ES-I3 (cell line): ENCODE results near the gene RREB1.
"Not testable (repeated sequence)": the region's sequence is repeated elsewhere in the genome, so short reads cannot be mapped to it uniquely, and the experiment has no call there.

ENCODE experiments used
- H3K36me3 ChIP-seq: 2 replicates; pipeline ENCODE4 v1.6.1; 2013; ENCODE audit warnings: mild to moderate bottlenecking, low read length, control low read depth, moderate library complexity; ENCODE audit not compliant: insufficient read depth
- H3K4me1 ChIP-seq: 2 replicates; pipeline ENCODE4 v1.6.1; 2013; ENCODE audit warnings: mild to moderate bottlenecking, control low read depth, low read length; ENCODE audit not compliant: insufficient read depth
- H3K9ac ChIP-seq: 2 replicates; pipeline ENCODE4 v1.6.1; 2013; ENCODE audit warnings: low read depth, mild to moderate bottlenecking, low read length, moderate library complexity
- H3K9me3 ChIP-seq: 2 replicates; pipeline ENCODE4 v1.6.1; 2013; ENCODE audit warnings: mild to moderate bottlenecking, low read length, moderate library complexity; ENCODE audit not compliant: control insufficient read depth, insufficient read depth

Gene RREB1

DNA sequence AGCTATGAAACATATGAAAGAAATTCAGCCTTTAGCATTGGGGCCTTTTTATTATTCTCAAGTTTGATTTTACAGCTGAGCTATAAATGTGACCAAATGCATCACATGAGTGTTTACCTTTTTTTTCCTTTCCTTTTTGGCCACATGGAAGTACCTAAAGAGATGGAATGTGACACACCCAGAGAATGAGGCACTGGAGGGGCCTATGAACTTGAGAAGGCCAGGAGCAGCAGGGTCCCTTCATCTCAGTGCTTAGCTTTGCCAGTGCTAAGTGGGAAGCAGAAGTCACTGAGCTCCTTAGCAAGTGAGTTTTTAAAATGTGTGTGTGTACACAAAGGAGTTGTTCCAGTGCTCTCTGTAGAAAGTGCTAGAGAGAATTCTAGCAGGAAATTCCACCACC is 44.7 kb downstream of the RREB1 start:
- H3K9ac ChIP-seq = no peak overlapping the region
- H3K4me1 ChIP-seq = peaks cover 45% of the 10 kb centered on the region
- H3K36me3 ChIP-seq = no peaks in the 10 kb centered on the region
- no peaks in the 10 kb centered on the region for H3K9me3 ChIP-seq

DNA sequence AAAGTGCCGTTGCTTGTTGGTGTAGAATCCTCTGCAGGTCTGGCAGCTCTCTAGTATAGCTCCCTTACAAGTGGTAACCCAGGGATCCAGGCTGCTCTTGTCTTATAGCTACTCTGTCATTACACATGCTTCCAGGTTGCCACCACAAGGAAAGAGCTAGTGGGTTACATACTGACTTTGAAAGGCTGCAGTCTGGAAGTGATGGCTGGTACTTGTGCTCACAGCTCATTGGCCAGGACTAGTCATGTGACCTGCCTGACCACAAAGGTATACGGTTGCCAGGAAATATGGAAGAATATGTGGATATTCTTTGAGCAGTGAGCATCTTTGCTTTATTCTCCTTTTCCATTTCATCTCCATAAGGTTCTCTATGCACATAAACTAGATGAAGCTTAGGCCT is 46.0 kb downstream of the RREB1 start:
- Histone ChIP-seq H3K4me1 (peaks cover 41% of the 10 kb centered on the region), H3K9ac (no peak overlapping the region), H3K36me3 (no peaks in the 10 kb centered on the region), H3K9me3 (no peaks in the 10 kb centered on the region)

DNA sequence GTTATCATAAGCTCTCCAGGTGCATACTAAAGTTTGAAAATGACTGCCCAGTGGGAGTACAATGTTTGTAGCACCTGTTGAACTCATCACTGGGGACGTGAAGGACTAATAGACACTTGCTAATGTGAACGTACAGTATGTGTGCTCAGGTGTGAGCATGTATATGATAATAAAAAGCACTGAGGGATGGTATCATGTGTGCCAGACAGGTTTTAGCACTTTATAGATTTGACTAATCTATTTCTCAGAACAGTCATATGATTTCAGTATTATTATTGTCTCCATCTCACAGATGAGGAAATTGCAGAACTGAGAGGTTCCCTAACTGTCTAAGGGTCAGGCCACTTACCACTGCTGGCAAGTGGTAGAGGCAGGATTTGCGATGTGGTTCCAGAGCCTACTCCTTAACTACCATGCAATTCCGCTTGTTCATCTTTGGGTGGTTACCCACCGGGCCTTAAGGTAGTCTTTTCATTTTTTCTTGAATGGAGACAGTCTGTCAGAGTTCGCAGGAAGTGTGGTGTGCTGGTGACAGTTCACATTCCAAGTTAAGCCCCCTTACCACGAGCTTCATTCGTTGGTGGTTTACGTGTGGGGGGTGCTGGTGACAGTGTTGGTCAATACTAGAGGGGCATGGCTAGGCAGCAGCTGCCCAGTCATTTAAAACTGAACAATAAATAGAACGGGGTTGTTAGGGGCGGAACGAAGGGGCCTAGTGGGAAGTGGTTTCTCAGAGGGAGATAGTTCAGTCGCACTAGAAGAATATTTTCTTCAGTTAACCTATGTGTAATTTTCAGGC is 46.8 kb downstream of the RREB1 start:
- no peaks in the 10 kb centered on the region for H3K9me3 ChIP-seq
- H3K9ac ChIP-seq = no peak overlapping the region
- peaks cover 41% of the 10 kb centered on the region for H3K4me1 ChIP-seq
- no peaks in the 10 kb centered on the region for H3K36me3 ChIP-seq

DNA sequence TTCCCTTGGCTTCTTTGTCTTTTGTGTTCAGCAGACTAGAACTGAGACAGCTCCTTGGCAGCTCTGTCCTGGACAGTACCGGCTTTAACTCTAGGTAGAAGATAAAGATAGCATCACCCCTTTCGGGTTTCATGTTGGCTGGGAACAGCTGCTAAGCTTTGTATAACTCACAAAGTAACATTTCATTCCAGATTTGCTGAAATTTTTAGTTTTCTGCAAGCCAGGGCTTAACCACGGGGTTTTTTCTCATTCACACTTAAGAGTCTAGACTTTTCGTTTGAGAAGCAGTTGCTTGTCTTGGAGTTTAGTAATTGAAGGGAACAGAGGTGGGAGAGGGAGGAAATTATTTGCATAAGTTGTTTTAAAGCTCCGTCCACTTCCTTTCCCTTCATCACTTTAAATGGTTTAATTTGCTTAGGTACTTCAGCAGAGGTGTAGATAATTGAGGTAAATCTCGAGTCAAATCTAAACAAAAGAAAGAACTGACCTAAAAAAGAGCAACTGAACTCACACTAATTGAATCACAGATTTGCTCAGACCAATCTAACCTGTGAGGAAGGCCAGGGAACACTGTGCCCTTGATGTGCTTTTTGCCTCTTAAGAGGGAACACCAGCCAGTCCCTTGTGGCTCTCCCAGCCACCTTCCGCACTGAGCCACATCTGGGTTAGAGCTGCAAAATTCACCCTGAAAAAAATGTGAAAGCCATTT is 48.3 kb downstream of the RREB1 start:
- H3K9ac ChIP-seq = no peak overlapping the region
- H3K36me3 ChIP-seq = no peaks in the 10 kb centered on the region
- peaks cover 36% of the 10 kb centered on the region for H3K4me1 ChIP-seq
- H3K9me3 ChIP-seq = no peaks in the 10 kb centered on the region

DNA sequence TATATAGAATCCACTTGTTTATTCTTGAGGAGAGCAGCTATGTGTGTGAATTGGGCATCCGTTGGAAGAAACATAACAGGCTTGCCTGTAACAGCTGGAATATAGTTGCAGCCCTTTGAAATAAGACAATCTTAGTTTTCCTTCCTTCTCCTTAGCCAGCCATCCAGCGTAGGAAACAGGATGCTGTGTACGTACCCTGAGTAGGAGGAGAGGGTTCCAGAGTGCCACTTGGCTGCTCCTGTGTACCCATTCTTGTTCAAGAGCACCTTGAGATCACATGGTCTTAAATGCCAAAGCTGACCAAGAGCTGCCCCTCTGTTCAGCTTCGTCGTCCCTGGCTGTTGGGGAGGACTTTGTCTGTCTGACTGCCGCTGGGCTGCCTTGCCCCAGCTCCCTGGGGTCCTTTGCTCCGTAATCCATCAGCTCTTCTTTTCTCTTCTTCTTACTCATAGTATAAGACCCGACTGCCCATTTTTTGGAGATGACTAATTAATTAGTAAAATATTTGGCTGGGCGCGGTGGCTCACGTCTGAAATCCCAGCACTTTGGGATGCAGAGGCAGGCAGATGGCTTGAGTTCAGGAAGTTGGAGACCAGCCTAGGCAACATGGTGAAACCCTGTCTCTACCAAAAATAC is 49.0 kb downstream of the RREB1 start:
- Histone ChIP-seq H3K9ac (no peak overlapping the region), H3K4me1 (peaks cover 34% of the 10 kb centered on the region), H3K36me3 (no peaks in the 10 kb centered on the region), H3K9me3 (no peaks in the 10 kb centered on the region)

DNA sequence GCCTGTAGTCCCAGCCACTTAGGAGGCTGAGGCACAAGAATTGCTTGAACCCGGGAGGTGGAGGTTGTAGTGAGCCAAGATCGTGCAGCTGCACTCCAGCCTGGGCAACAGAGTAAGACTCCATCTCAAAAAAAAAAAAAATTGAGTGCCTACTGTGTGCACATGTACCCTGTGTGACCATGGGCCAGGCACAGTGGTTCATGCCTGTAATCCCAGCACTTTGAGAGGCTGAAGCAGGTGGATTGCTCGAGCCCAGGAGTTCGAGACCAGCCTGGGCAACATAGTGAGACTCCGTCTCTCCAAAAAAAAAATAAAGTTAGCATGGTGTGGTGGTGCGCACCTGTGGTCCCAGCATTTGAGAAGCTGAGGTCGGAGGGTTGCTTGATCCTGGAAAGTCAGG is 49.5 kb downstream of the RREB1 start:
- not testable (repeated sequence) for H3K9me3 ChIP-seq, H3K9ac ChIP-seq, H3K36me3 ChIP-seq
- H3K4me1 ChIP-seq = peaks cover 29% of the 10 kb centered on the region

DNA sequence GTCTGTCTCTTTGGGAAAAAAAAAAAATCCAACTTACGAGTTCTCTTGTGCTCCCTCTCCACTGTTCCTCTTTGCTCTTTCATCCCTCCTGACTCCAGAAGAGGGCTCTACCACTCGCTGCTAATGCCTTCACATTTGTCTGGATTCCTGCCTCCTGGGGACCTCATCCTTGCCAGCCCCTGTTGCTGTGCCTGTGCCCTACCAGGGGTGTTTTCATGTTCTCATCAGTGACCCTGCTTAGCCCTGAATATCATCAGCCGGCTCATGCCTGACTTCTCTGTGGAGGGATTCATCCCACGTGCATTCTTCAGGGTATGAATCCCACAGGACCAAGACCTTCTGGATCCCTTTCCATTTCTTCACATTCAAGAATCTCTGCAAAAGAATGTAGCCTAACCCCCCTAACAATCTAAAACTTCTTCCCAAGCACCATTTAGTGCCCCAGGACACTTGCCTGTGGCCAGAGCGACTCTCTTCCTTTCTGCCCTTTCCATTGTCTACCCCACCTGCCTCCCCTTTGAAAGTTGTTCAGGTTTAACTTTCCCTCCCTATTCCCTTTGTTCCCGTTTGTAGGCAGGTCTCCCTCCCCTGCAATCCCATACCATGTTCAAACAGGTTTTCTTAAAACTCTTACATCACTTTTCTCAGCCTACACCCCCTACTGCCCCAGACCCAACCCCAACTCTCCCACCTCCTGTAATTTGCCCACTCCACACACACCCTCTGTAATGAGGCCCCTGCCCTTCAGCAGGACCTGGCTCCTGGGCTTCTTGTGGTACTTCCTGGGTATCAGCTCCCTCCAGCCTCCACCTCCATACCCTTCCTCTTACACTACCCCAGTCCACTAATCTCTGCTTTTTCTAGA is 50.2 kb downstream of the RREB1 start:
- H3K9ac ChIP-seq = no peak overlapping the region
- peaks cover 23% of the 10 kb centered on the region for H3K4me1 ChIP-seq
- no peaks in the 10 kb centered on the region for H3K9me3 ChIP-seq
- H3K36me3 ChIP-seq = no peaks in the 10 kb centered on the region

DNA sequence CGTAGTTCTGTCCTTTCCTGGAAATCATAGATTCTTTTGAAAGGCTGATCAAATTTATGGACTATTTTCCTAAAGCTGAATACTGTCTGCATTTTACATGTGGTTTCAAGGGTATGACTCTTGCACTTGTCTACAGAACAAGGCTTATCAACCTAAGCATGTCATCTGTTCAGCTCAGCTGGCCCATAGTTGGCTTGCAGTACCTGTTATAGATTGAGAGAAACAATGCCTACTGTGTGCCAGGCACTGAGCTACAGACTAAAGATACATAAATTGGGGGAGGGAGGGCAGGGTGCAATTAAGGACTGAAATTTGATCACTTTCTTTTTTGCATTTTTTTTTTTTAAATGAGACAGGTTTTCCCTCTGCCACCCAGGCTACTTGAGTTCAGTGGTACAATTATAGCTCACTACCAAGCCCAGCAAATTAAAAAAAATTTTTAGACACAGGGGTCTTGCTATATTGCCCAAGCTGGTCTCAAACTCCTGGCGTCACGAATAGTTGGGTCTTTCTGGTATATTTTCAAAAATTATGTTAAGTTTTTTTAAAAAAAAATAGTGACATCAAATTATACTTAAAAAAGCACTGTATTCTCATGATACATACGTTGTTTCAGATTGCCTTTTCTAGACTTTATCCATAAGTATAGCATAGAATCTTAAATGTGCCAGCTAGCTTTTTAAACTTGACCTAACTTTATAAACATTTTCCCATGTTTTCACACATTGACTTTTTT is 52.2 kb downstream of the RREB1 start:
- H3K4me1 ChIP-seq = peaks cover 29% of the 10 kb centered on the region
- no peak overlapping the region for H3K9ac ChIP-seq
- H3K9me3 ChIP-seq = no peaks in the 10 kb centered on the region
- no peaks in the 10 kb centered on the region for H3K36me3 ChIP-seq

DNA sequence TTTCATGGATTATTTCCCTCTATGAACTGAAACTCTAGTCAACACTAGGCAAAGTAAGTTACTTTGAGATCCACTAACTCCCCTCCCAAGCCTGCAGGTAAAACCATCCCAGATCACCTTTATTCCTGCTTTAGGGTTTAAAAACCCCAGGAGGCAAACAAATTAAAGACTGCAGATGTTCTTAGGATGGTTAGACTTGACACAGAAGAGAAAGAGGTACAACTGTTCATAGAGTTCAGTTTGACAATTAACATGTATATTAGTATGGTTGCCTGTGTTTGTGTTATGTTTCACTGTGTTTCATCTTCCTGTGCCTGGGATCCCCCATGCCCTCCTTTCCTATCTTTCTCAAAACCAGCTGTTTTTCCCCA is 53.5 kb downstream of the RREB1 start:
- Histone ChIP-seq H3K4me1 (peaks cover 34% of the 10 kb centered on the region), H3K36me3 (no peaks in the 10 kb centered on the region), H3K9ac (no peak overlapping the region), H3K9me3 (no peaks in the 10 kb centered on the region)

DNA sequence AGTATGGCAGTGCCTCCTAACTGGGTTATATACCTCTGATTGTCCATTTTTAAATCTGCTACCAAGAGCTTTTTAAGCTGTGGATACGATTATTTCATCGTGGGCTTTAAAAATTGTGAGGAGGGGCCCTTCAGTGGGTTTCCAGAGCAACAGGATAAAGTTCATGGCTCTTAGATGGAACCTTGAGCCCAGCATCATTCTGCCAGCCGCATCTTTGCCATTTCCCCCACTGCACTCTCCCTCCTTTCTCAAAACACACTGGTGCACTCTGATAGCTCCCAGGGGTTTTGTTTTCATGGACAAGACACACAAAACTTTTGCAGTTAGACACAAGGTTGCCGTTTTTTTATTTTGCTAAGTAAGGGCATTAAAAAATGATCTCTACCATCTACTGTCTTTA is 54.1 kb downstream of the RREB1 start:
- no peaks in the 10 kb centered on the region for H3K36me3 ChIP-seq
- H3K4me1 ChIP-seq = peaks cover 34% of the 10 kb centered on the region
- H3K9ac ChIP-seq = no peak overlapping the region
- H3K9me3 ChIP-seq = no peaks in the 10 kb centered on the region

DNA sequence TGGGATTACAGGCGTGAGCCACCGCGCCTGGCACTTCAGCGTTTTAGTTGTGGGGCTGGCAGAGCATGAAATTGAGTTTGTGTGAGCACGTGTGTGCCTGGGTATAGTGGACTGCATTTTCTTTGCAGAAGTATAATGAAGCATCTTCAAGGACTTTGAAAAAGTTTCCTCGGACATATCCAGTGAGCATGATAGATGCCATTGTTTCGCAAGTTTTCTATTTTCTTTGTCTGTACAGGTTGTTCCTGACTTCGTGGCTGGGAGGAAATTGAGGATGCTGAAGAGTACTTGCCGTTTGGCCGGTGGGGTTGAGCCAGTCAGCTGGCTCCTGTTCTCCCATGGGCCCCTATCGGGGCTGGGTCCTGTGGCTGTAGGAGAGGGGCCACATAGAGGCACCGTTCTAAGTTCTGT is 55.9 kb downstream of the RREB1 start:
- H3K9me3 ChIP-seq = no peaks in the 10 kb centered on the region
- peaks cover 26% of the 10 kb centered on the region for H3K4me1 ChIP-seq
- no peaks in the 10 kb centered on the region for H3K36me3 ChIP-seq
- no peak overlapping the region for H3K9ac ChIP-seq

DNA sequence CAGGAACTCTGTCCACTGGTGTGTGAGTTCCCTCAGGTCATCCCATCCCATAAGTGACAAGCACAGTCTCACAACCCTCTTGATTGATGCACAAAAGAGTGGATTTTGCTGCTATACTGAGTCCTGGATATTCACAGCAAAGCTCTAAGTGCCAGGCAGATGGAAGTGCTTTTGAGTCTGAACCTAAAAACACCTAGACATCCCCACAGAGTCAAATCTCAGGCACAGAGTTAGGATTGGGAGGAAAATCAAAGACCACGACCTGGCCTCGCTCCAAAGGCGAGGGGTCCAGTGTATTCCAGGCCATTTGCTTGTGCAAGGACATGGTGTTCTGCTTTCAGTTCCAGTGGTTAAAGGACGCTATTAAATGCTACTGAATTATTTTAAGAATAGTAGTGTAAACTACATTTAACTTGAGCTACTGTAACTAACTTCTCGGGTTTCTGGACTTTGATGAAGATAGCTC is 56.8 kb downstream of the RREB1 start:
- H3K36me3 ChIP-seq = no peaks in the 10 kb centered on the region
- H3K4me1 ChIP-seq = peaks cover 26% of the 10 kb centered on the region
- no peak overlapping the region for H3K9ac ChIP-seq
- H3K9me3 ChIP-seq = no peaks in the 10 kb centered on the region

DNA sequence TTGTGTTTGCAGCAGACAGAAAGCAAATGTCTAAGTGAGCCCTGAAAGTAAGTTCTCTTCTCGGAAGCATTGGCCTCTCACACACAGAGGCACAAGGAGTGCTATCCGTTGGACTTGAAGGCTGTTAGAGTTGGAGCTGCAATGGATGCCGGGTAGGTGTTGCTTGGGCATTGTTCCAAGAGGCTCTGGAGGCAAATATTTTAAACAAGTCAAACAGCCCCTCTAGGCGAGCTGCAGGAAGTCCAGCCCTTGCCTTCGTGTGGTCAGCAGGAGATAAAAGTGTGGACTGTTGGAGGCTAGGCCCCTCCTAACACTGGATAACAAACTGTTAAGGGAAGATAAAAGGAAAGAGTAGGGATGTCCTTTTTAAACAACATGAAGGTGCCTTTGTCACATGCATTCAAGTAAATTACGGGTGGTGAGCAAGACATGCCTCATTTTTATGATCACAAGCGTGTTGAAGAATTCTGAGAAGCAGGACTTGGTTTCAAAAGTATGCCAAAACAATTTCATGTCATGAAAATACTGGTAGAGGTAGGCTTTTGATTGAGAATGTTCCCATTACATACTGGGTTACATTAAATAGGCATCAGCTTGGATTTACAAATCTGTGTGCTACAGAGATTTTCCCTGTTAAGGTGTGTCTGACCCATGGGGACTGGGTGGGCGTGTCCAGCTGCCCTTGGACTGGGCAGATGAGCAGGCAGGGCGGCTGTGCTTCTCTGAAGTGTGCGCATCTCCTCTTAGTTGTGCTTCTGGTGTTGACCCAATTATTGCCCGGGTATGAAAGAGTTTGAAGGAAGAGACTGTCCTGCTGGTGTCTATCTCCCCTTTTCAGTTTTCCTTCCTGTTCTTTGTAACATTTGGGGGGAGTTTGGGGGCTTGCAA is 57.5 kb downstream of the RREB1 start:
- H3K9me3 ChIP-seq = no peaks in the 10 kb centered on the region
- H3K36me3 ChIP-seq = no peaks in the 10 kb centered on the region
- peaks cover 28% of the 10 kb centered on the region for H3K4me1 ChIP-seq
- no peak overlapping the region for H3K9ac ChIP-seq
